GM19468 (cell line): ENCODE data around the gene SEMA5A.

Source experiments
- ATAC-seq: cut with Tn5 transposase; IDR thresholded peaks from one replicate; pipeline ENCODE4 v1.9.1; 2021; ENCODE audit warnings: mild to moderate bottlenecking, moderate library complexity, moderate number of reproducible peaks; ENCODE audit not compliant: unreplicated experiment; ENCODE audit errors: extremely low read depth

Gene SEMA5A

GRCh38 chr5:9453480-9454011, 92.3 kb downstream of the SEMA5A start:
- ATAC-seq, result no peak

GRCh38 chr5:9452181-9452580, 93.7 kb downstream of the SEMA5A start:
- no peak for ATAC-seq

DNA sequence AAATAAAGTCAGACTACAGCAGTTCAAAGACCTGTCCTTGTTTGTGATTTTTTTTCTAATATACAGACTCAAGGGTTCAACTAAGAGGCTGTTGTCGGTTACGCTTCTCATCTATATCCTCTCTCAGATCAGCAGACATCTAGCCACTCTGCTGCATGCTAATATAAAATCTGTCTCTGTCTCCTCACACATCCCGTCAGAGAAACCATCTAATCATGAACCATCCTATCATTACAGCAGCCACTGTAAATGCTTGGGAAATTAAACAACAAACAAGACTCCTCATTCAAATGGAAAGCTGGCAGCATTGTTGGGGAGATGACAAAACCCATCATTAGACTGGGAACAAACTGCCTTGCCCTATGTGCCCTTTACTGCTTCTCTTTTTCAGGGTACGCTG, 94.8 kb downstream of the SEMA5A start:
- ATAC-seq, result no peak

DNA sequence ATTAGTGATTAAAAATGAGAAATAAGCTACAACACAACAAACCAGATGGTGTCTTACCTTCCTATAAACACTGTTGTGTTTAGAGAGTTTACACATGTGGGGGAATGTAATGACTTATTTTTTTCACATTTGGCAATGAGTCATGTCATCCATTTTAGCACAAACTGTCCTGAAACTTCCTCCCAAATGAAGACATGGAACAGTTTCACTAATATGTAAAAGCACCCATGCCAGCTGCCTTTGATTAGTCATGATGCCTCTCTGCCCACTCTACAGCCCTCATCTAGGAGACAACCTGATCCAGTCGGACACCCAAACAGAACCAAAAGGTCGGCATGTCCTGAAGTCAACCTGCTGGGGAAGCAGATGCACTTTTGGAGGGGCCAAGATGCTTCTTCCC, 98.2 kb downstream of the SEMA5A start:
- no peak for ATAC-seq

- ATAC-seq, result no peak
Observed at GRCh38 chr5:9445826-9446388, 100.0 kb downstream of the SEMA5A start.

DNA sequence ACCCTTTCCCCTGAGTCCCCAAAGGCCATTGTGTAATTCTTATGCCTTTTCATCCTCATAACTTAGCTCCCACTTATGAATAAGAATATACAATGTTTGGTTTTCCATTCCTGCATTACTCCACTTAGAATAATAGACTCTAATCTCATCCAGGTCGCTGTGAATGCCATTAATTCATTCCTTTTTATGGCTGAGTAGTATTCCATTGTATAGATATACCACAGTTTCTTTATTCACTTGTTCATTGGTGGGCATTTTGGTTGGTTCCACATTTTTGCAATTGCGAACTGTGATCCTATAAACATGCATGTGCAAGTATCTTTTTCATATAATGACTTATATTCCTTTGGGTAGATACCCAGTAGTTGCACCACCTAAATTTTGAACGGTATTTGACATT, 101.5 kb downstream of the SEMA5A start:
- ATAC-seq, result no peak

DNA sequence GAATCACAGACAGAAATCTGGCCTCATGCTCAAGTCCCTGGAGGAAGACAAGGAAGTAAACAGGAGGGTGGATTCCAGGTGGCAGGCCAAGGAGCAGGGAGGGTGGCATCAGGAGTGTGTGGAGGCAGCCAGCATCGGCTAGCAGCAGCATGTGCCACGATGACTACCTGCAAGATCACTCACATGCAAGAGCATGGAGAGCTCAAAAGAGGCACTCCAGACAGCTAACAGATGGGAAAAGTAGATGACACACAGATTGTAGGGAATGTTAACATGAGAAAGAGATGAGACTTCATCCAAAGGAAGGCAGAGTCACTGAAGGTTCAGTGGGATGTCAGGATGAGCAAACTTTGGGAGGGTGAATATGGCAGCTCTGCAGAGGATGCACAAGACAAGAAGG, 104.3 kb downstream of the SEMA5A start:
- no peak for ATAC-seq

DNA sequence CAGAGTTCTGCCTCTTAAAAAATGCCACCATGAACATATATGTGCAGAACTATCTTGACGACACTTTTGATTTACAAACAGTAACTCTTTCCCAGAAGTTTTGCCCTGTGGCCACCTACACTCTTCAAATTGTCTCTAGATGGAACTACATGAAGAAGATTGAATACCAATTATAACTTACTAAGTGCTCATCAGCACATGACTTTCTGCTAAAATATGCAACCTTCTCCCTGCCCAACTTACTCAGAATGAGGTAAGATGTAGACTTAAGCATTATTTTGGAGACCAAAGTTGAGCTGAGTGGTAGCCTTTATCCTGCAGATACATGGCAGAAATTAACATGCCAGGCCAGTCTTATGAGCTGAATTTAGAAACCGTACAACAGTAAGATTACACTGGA, 105.4 kb downstream of the SEMA5A start:
- no peak for ATAC-seq

DNA sequence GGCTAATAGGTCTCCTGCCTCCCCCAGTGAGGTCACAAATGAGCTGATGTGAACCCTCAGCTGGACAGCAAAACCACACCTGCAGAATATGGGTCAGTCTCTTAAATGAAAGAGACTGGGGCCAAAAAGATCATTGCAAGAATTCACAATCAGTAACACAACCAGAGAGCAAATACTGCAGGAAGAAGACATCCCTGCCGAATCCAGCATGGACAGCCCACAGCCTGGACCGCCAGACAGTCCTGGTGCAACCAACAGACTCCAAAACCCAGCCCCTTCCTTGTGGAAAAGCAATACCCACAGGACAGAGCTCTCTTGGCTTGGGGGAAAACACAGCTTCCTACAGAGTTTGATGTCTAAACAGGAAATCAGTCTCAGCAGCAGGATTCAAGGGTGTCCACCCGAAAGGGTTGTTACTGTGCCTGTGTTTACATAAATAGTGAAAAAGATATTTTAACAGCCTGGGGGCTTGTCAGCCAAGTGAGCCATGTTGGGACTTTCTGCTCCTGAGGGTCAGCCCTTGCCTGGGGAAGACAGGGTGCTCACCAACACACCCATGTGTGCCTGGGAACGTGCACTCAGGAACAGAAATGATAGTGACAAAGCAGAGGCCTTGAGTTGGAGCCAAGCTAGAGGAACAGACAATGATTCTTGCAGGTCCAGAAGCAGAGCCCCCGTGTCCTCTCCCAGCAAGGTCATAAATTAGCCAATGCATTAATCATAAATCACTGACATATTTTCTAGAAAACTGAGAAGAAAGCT, 106.2 kb downstream of the SEMA5A start:
- ATAC-seq, result no peak

DNA sequence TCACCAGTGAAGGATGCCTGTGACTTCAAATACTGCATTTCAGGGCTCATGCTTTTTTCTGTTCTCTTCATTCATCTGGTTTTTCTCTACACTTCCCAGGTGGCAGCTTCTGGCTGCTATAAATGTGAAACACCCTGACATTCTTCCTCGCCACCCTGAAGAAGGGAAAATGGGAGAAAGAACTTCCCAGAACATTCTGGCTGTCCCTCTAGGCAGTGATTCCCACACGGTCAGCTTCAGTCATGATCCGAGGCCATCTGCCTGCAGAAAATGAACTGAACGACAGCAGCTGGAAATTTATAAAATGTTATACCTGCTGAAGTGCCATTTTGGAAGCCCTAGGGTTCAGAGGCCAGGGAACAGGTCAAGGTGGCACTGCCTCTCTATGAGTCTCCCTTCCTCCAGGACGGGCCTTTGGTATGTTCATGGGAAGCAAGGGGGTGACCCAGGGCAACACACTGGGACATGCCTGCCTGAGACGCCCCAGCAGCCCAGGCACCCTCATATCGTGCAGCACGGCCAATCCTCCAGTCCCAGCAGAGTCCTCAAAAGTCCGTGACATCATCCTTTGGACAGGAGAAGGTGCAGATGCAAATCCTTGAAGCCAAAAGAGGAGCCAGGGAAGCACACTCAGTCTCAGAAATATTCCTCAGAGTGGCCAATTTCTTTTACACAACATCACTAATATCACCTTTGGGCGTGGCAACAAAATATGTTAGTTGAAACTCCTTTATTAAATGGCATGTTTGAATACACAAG, 107.1 kb downstream of the SEMA5A start:
- no peak for ATAC-seq

- no peak for ATAC-seq
Observed at GRCh38 chr5:9437741-9438240, 108.1 kb downstream of the SEMA5A start.

DNA sequence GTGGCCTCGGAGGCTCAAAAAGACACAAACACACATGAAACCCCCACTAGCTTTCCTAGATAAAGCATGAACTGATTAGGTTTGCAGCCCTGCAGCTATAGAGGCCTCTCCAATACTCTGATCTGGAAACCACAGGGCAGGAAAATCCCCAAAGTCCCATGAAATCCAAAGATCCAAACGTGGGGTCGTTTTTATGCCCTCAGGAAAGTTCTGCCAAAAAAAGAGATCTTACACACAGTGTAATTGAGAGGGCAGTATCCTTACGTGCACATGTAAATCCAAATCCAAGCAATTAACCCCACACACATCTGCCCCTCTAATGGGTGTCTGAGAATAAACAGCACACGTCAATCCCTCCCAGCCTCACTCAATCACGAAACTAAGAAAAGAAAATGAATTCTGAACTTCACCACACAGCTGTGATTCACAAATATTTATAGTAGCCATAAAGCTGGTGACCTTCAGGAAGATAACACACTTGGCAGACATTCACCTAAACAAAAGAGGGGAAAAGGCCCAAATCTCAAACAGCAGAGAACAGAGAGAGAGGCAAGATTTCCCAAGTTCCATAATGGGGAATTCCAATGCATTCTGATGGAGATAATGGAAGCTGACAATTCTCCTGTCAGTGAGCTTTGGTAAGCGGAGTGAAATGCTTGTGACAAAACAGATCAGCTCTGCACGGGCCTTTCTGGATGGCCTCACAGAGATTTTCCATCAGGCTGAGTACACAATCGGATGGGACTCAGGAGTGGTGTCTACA, 114.2 kb downstream of the SEMA5A start:
- ATAC-seq, result no peak

DNA sequence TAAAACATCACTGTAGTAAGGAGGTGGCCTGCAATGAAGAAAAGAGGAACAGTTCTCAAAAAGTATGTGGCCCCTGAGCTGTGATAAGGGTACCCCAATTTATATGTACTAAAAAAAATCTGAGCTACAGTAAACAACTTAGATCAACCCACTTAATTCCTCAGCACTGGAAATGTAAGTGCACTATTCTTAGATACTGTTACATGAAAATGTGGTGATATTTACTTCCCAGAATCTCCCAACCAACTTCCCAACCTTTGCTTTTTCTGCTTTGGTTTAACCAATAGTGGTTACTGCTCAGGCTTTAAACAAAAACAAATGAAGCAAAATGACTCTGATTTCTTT, 114.8 kb downstream of the SEMA5A start:
- ATAC-seq, result no peak

- no peak for ATAC-seq
Observed at GRCh38 chr5:9430306-9430705, 115.6 kb downstream of the SEMA5A start.

DNA sequence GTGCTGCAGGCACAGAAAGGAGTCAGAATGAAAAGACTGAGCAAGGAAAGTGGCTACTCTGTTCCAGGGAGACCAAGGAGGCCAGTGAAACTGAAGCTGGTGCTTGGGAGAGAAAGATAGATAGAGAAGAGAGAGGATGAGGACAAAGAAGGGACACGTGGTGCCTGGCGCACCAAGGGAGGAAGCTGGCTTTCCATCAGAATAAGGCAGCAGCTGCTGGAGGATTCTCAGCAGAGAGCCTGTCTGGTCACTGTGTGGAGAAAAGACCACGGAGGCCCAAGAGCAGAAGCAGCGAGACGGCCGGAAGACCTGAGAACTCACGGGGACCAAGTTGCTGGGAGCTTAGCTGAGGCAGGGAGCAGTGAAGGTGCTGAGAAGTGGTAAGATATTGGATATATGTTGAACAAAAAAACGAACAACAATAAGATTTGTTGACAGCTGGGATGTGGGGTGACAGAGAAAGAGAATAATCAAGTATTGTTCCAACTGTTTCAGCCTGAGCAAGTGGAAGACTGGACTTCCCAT, 116.1 kb downstream of the SEMA5A start:
- no peak for ATAC-seq

DNA sequence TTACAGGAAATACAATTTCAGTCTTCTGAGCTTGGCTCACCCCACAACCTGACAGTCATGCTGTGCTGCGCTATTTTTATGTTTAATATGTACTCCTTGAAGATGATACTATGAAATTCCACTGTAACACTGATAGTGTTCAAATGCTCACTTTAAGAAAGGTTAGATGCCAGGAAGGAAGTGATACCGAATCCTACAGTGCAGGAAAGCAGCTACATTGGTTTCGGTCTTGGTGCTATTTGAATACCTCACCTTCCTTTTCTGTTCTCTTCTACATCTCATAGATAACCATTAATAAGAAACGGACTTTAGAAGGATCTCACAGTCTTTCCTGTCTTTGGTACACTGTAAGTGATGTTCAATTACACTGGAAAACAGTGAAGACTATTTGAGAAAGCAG, 117.6 kb downstream of the SEMA5A start:
- ATAC-seq, result no peak

- no peak for ATAC-seq
Observed at GRCh38 chr5:9425710-9426109, 120.2 kb downstream of the SEMA5A start.

GRCh38 chr5:9423571-9423970, 122.3 kb downstream of the SEMA5A start:
- ATAC-seq, result no peak

DNA sequence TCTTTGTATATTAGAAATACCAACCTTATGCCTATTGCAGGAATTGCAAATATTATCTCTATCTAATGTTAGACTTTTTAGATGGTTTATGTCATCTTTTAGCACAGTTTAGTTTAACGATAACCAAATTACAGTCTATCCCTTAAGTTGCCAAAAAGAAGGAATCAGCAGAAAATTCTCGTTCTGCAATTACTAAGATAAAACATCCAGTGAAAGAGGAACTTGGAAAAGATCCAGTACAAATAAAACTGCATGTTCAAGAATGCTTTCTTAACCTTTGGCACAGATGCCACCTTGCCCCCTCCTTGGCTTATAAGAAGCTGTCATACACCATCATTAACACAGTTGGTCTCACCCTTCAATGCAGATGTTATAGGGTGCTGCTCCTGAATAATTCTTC, 124.0 kb downstream of the SEMA5A start:
- no peak for ATAC-seq

DNA sequence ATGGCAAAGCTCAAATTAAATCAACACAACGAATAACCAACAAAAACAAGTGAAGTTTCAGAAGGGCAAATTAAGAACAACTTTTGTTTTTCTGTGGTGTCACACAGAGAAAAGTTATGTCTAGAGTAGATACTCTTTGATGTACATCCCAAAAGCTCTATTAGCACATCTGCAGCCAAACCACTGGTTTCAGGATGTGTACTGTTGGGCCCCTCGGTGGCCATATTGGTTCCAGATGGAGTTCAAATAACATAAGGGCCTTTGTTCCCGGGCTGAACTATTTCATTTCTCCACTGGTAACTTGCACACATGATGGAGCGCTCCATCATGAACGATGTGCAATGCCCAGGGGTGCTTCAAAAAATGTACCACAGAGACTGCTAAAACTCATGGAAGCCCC, 126.1 kb downstream of the SEMA5A start:
- ATAC-seq, result no peak
